Activated CD4-positive, alpha-beta T cell treated with anti-CD3 and anti-CD28 coated beads, Interleukin-2, amount 50 U/mL, for 24 hours (primary cell): Measurements from ENCODE around the gene OAS3.
"Not testable (repeated sequence)": the region's sequence is repeated elsewhere in the genome, so short reads cannot be mapped to it uniquely, and the experiment has no call there.

Experiments used
- DNase-seq, 2 donors: peaks; one replicate each; pipeline ENCODE4 v3.0.0-alpha.2; 2020; ENCODE audit warnings: low read depth in 1 of 2, low spot score in 1 of 2

The OAS3 gene, protein sequence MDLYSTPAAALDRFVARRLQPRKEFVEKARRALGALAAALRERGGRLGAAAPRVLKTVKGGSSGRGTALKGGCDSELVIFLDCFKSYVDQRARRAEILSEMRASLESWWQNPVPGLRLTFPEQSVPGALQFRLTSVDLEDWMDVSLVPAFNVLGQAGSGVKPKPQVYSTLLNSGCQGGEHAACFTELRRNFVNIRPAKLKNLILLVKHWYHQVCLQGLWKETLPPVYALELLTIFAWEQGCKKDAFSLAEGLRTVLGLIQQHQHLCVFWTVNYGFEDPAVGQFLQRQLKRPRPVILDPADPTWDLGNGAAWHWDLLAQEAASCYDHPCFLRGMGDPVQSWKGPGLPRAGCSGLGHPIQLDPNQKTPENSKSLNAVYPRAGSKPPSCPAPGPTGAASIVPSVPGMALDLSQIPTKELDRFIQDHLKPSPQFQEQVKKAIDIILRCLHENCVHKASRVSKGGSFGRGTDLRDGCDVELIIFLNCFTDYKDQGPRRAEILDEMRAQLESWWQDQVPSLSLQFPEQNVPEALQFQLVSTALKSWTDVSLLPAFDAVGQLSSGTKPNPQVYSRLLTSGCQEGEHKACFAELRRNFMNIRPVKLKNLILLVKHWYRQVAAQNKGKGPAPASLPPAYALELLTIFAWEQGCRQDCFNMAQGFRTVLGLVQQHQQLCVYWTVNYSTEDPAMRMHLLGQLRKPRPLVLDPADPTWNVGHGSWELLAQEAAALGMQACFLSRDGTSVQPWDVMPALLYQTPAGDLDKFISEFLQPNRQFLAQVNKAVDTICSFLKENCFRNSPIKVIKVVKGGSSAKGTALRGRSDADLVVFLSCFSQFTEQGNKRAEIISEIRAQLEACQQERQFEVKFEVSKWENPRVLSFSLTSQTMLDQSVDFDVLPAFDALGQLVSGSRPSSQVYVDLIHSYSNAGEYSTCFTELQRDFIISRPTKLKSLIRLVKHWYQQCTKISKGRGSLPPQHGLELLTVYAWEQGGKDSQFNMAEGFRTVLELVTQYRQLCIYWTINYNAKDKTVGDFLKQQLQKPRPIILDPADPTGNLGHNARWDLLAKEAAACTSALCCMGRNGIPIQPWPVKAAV

DNA sequence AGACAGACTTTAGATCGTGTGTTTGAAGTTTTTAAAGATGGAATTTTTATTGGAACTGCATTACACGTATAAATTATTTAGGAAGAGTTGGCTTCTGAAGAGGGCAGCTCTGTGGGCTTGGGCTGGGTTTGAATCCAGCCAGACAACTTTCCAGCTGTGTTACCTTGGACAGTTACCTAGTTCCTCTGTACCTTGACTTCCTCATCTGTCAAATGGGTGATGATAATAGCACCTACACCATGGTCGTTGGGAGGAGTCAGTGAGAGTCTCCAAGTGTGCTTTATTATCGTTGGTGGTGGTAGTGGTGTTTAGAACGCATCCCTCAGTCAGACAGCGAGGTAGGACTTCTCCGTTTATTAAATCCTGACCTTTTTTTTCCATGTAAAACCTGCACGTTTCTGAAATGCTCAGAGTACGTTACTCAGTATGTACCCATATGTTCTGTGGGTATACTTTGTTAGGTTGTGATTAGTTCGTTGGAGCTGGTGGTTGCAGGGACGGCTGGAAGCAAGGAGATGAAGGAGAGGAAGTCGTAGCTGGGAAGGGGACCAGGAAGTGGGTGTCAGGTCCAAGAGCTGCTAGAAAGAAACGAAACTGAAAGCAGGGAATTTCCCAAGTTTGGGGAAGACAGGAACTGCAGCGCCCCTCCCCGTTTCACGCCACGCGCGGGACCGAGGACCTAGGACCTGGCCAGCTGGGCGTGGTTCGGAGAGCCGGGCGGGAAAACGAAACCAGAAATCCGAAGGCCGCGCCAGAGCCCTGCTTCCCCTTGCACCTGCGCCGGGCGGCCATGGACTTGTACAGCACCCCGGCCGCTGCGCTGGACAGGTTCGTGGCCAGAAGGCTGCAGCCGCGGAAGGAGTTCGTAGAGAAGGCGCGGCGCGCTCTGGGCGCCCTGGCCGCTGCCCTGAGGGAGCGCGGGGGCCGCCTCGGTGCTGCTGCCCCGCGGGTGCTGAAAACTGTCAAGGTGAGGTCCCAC, at the start of gene OAS3:
TSS of gene OAS3 (plus strand) at position 734 of the 979 bp plus-strand sequence. CDS start at position 791, 57 bp downstream.
- DNase-seq: peak in 1 of 2 donors; percentile 29

- DNase-seq: no peak
Measured at GRCh38 chr12:112891093-112892024, 46.9 kb upstream of the OAS3 start.

GRCh38 chr12:112892856-112893255, 45.4 kb upstream of the OAS3 start:
- no peak for DNase-seq

GRCh38 chr12:112894128-112894527, 44.1 kb upstream of the OAS3 start:
- no peak for DNase-seq

GRCh38 chr12:112898380-112898779, 39.9 kb upstream of the OAS3 start:
- no peak for DNase-seq

GRCh38 chr12:112900298-112901145, 37.8 kb upstream of the OAS3 start:
- DNase-seq: peak in 1 of 2 donors; percentile 30

- DNase-seq: no peak
Measured at GRCh38 chr12:112901271-112901670, 37.0 kb upstream of the OAS3 start.

DNA sequence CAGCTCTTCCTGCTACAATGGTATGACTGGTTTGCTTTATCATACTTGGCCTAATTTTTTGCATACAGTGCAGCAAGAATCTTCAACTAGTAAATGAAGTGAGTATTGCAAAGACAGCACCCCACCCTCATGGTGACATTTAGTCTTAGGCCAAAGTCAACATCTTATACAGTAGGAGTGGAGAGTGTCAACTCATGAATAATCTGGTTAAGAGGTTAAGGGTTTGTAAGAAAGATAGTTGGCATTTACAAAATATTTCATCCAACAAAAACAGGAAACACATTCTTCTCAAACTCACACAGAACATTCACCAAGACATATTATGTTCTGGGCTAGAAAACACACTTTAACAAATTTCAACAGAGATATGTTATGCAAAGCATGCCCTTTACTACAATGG, 33.7 kb upstream of the OAS3 start:
- DNase-seq: no peak

DNA sequence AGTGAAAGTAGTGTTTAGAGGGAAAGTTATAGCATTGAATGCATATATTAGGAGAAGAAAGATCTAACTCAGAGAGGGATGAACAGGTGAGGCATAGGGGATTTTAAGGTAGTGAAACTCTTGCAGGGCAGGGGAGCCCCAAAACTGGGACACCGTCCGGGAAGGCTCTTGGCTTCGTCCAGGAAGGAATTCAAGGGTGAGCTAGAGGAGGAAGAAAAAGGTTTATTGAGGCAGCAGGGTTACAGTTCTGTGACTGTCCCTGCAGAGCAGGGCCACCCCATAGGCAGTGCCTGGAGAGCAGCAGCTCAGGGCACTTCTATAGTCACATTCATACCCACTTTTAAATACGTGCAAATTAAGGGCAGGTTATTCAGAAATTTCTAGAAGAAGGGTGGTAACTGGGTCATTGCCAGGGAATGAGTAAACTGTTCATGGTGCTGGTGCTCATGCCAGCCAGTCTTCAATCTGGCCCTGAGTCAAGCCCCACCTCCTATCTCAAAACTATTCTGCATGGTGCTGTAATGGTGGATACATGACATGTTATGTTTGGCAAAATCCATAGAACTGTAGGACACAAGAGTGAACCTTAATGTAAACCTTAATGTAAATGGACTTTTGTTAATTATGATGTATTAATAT, 32.7 kb upstream of the OAS3 start:
- DNase-seq: no peak

DNA sequence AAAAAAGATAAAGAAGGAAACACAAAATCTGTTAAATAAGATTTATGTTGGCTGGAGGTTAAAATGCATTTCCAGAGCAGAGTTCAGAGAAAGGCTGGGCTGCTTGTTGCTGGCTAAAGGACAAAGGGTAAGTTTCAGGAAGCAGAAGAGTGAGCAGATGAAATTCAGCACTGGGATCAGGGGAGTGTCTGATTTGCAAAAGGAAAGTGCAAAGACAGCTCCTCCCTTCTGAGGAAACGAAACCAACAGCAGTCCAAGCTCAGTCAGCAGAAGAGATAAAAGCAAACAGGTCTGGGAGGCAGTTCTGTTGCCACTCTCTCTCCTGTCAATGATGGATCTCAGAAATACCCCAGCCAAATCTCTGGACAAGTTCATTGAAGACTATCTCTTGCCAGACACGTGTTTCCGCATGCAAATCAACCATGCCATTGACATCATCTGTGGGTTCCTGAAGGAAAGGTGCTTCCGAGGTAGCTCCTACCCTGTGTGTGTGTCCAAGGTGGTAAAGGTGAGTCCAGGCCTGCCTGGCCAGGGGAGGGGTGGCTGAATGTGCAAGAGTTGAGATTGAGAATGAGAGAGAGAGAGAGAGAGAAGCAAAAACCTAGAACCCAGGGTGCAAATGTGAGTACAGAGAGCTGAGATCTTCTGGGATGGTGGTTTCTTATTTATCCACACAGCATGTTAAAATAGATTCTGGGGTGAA, 31.4 kb upstream of the OAS3 start, which contains the start of gene OAS1:
TSS of gene OAS1 (plus strand) at position 251 of the 703 bp plus-strand sequence. CDS start at position 329, 78 bp downstream.
- peak in 1 of 2 donors; percentile 32 for DNase-seq

GRCh38 chr12:112907415-112908157, 30.7 kb upstream of the OAS3 start:
- DNase-seq: no peak

- DNase-seq: peak in 1 of 2 donors; percentile 7
Measured at GRCh38 chr12:112908548-112908947, 29.7 kb upstream of the OAS3 start.

DNA sequence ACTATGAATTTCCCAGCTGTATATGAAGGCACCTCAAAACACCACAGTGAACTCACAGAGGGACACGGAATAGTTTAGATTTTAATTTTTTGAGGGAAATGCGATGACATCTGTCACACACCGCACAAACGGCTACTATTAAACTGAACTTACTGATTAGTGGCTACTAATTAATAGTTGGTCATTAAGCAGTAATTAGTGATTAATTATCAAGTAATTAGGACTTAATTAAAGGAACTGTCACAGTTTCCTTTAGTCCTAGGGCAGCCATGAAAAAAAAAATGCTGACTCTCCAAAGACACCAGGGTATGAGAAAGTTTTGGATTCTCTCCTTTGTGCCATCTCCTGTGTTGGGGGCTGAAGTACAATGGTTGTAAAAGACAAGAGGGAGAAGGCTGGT, 28.6 kb upstream of the OAS3 start:
- DNase-seq: no peak

GRCh38 chr12:112913038-112913688, 25.1 kb upstream of the OAS3 start:
- DNase-seq: no peak

GRCh38 chr12:112913888-112914287, 24.4 kb upstream of the OAS3 start:
- not testable (repeated sequence) for DNase-seq

GRCh38 chr12:112916270-112916669, 22.0 kb upstream of the OAS3 start:
- DNase-seq: no peak
